Upper lobe of left lung (tissue), 6 donors: ENCODE data around the gene ZNF773. TPM values are rescaled to one million over a fixed set of nuclear protein-coding genes. Genes with fewer than 3 reads are reported as not detected.

Experiments used
- ATAC-seq, 2 donors: fragments of 200-7000 bp; cut with Tn5 transposase; one replicate each; pipeline ENCODE4 v1.9.1; 2022; ENCODE audit warnings: mild to moderate bottlenecking in 2 of 2, moderate library complexity in 2 of 2; ENCODE audit not compliant: low FRiP score in 2 of 2
- DNase-seq, 2 donors: peaks; one replicate each; pipeline ENCODE4 v3.0.0-alpha.2; 2019 to 2020
- H3K27ac ChIP-seq, 4 donors: fragments of 200-600 bp; sonication (generic); one replicate each; pipeline ENCODE4 v1.5.1; 2016 to 2019
- H3K27me3 ChIP-seq, 4 donors: fragments of 200-600 bp; sonication (generic); one replicate each; pipeline ENCODE4 v1.5.1; 2017 to 2019
- H3K36me3 ChIP-seq, 4 donors: fragments of 200-600 bp; sonication (generic); one replicate each; pipeline ENCODE4 v1.5.1; 2016 to 2019
- H3K4me1 ChIP-seq, 4 donors: fragments of 200-600 bp; sonication (generic); one replicate each; pipeline ENCODE4 v1.5.1; 2018 to 2019
- H3K4me3 ChIP-seq, 4 donors: fragments of 200-600 bp; sonication (generic); one replicate each; pipeline ENCODE4 v1.5.1; 2017 to 2019; ENCODE audit warnings: mild to moderate bottlenecking in 2 of 4, moderate library complexity in 1 of 4
- H3K9me3 ChIP-seq, 4 donors: fragments of 200-600 bp; sonication (generic); one replicate each; pipeline ENCODE4 v1.5.1; 2018 to 2019
- CTCF ChIP-seq, 6 experiments: fragments of 450-650 bp in 4 of 6; fragments of 200-600 bp in 2 of 6; sonication (generic) in 2 of 6; IDR thresholded peaks; one replicate each; pipeline ENCODE4 v1.5.1; 2016 to 2019; ENCODE audit warnings: antibody characterized with exemption in 6 of 6
- EP300 ChIP-seq, 4 donors: sonication (generic); formaldehyde crosslinking; IDR thresholded peaks; one replicate each; pipeline ENCODE4 v1.5.1; 2017; ENCODE audit warnings: antibody characterized with exemption in 4 of 4, control low read depth in 2 of 4
- POLR2A ChIP-seq, 4 donors: fragments of 450-650 bp; IDR thresholded peaks; one replicate each; pipeline ENCODE4 v1.5.1; 2016 to 2017; ENCODE audit warnings: antibody characterized with exemption in 4 of 4, mild to moderate bottlenecking in 2 of 4
- POLR2AphosphoS5 ChIP-seq, 2 donors: sonication (generic); formaldehyde crosslinking; IDR thresholded peaks; one replicate each; pipeline ENCODE4 v1.5.1; 2017; ENCODE audit warnings: antibody characterized with exemption in 2 of 2
- WGBS, 2 donors: methylation state at CpG; one replicate each; pipeline ENCODE4 v1.1.5; 2017 to 2018; 5-methylcytosine and 5-hydroxymethylcytosine counted together
- small RNA-seq, 4 donors: library from RNA; depleted of rRNA; stranded (forward); fragments of <200 nt; gene quantifications; one replicate each; pipeline ENCODE3, GENCODE V24; 2016
- total RNA-seq, 6 donors: library from RNA; depleted of rRNA in 4 of 6; stranded (reverse); fragments of >200 nt in 4 of 6; gene quantifications; one replicate each; pipeline versions ENCODE4 v1.1.0 to v1.2.1, GENCODE V29; 2016 to 2021
- donor health status: DM: no; HTN: no; CAD: no; lungs with moderate emphysema.
- donor health status: DM: no; HTN: yes; CAD: no; lungs with severe emphysema.

ZNF773 gene
- total RNA-seq, 6 donors from 2014 or later, result 5.0 to 12.5 (median 8.0) TPM

DNA sequence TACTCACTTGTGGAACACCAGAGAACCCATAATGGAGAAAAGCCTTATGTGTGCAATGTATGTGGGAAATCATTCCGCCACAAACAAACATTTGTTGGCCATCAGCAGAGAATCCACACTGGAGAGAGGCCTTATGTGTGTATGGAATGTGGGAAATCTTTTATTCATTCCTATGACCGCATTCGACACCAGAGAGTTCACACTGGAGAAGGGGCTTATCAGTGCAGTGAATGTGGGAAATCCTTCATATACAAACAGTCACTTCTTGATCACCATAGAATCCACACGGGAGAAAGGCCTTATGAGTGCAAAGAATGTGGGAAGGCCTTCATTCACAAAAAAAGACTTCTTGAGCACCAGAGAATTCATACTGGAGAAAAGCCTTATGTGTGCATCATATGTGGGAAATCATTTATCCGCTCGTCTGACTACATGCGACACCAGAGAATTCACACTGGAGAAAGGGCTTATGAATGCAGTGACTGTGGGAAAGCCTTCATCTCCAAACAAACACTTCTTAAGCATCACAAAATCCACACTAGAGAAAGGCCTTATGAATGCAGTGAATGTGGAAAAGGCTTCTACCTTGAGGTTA lies 38.3 kb downstream of the ZNF773 start:
- TF ChIP-seq POLR2AphosphoS5 (IDR thresholded peaks at IDR 0.05) (no peak), CTCF (IDR thresholded peaks at IDR 0.05) (no peak), POLR2A (IDR thresholded peaks at IDR 0.05) (no peak), EP300 (IDR thresholded peaks at IDR 0.05) (no peak)
- H3K4me3 ChIP-seq, result no peak overlapping the region
- H3K9me3 ChIP-seq, result peaks cover 89 to 100% (median 99%) of the 10 kb centered on the region in 4 donors
- DNase-seq, result no peak
- no peaks in the 10 kb centered on the region for H3K27me3 ChIP-seq
- H3K27ac ChIP-seq, result no peak overlapping the region
- H3K4me1 ChIP-seq, result no peaks in the 10 kb centered on the region
- H3K36me3 ChIP-seq, result peaks cover 18 to 91% (median 66%) of the 10 kb centered on the region in 4 donors
- ATAC-seq, result no peak
- WGBS, 2 donors, result 92 to 97% methylated on average over 7 of the region's 7 CpGs

DNA sequence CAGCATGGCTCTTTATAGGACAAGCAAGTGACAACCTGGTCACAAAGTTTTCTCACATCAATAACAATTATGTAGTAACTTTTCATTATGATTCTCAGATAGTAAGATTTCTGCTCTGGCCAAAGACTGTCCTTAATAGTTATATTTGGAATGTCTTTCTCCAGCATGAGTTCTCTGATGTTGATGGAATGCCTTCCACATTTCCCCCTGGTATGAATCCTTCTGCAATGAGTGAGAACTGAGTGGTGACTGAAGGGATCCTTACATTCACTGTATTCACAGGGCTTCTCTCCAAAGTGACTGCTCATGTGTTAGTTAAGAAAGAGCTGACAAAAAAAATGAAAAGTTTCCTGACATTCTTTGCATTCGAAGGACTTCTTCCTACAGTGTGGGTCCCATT lies 46.8 kb downstream of the ZNF773 start:
- no peak overlapping the region for H3K27ac ChIP-seq
- ATAC-seq, result no peak
- no peaks in the 10 kb centered on the region for H3K27me3 ChIP-seq
- 100% methylated on average over 1 of the region's 1 CpG for WGBS, 2 donors
- no peak for DNase-seq
- H3K9me3 ChIP-seq, result peaks cover 95 to 100% (median 99%) of the 10 kb centered on the region in 4 donors
- peaks cover 32 to 99% (median 77%) of the 10 kb centered on the region in 4 donors for H3K36me3 ChIP-seq
- no peaks in the 10 kb centered on the region for H3K4me1 ChIP-seq
- TF ChIP-seq POLR2AphosphoS5 (IDR thresholded peaks at IDR 0.05) (no peak), POLR2A (IDR thresholded peaks at IDR 0.05) (no peak), EP300 (IDR thresholded peaks at IDR 0.05) (no peak)
- no peak overlapping the region for H3K4me3 ChIP-seq

DNA sequence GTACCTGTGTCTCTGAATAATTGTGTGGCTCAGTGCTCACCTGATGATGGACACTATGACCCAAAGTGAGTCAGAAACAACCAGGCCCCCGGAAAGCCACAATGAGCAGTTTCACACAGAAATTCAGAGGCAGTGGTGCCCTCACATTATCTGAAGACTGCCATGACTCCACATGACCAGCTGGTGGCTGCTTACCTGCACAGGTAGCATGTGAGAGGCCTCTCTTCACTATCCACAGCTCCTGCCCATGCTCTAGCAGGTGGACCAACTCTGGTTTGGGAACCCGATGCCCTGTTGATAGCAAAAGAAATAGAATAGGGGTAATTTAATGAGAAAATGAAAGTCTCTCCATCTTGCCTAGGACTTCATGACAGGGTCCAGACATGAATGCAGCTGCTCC lies 52.7 kb downstream of the ZNF773 start:
- Histone ChIP-seq H3K4me3 (no peak overlapping the region), H3K36me3 (peaks cover 24 to 91% (median 85%) of the 10 kb centered on the region in 4 donors), H3K4me1 (no peaks in the 10 kb centered on the region), H3K9me3 (peaks cover 39 to 81% (median 78%) of the 10 kb centered on the region in 4 donors), H3K27me3 (no peaks in the 10 kb centered on the region), H3K27ac (no peak overlapping the region)
- no peak for TF ChIP-seq POLR2A (IDR thresholded peaks at IDR 0.05)
- no peak for TF ChIP-seq POLR2AphosphoS5 (IDR thresholded peaks at IDR 0.05)
- TF ChIP-seq EP300 (IDR thresholded peaks at IDR 0.05), result no peak
- no peak for ATAC-seq
- no peak for DNase-seq
- 97 to 100% methylated on average over 1 to 2 of the region's 2 CpGs for WGBS, 2 donors

GRCh38 chr19:57557659-57558058 lies 57.9 kb downstream of the ZNF773 start:
- DNase-seq (no peak), ATAC-seq (no peak)
- Histone ChIP-seq H3K4me1 (peaks cover 12 to 21% (median 16%) of the 10 kb centered on the region in 4 donors), H3K27ac (no peak overlapping the region), H3K27me3 (no peaks in the 10 kb centered on the region), H3K9me3 (peaks cover 0 to 42% (median 33%) of the 10 kb centered on the region in 4 donors), H3K4me3 (no peak overlapping the region), H3K36me3 (peaks cover 0 to 39% (median 35%) of the 10 kb centered on the region in 4 donors)
- WGBS, 2 donors, result 79 to 86% methylated on average over 5 of the region's 5 CpGs
- no peak for TF ChIP-seq EP300 (IDR thresholded peaks at IDR 0.05)
- no peak for TF ChIP-seq POLR2AphosphoS5 (IDR thresholded peaks at IDR 0.05)
- TF ChIP-seq CTCF (IDR thresholded peaks at IDR 0.05), result no peak
- TF ChIP-seq POLR2A (IDR thresholded peaks at IDR 0.05), result no peak

Small RNA genes within 50 kb of the gene (small RNA-seq; reads per million reads assigned to genes)
- gene VN1R107P, result 0 reads per million in 4 donors

Other genes starting within 250 kb of the ZNF773 start
- gene ZNF460, start 219.5 kb upstream of the ZNF773 start, total RNA-seq, result 10 to 100 TPM; 37.6 to 88.0 (median 53.6) TPM
- 10 to 100 TPM in 1 of 6 donors, 1 to 10 TPM in 5; 3.4 to 10.5 (median 6.0) TPM for gene ZNF543, start 179.5 kb upstream of the ZNF773 start, total RNA-seq
- 1 to 10 TPM; 2.1 to 8.8 (median 7.3) TPM for gene ZNF304, start 148.7 kb upstream of the ZNF773 start, total RNA-seq
- 10 to 100 TPM in 4 of 6 donors, 1 to 10 TPM in 2; 6.2 to 29.3 (median 12.8) TPM for gene TRAPPC2B, start 136.4 kb upstream of the ZNF773 start, total RNA-seq
- 1 to 10 TPM in 5 of 6 donors, under 1 TPM in 1; 0.89 to 9.4 (median 3.2) TPM for gene ZNF547, start 136.4 kb upstream of the ZNF773 start, total RNA-seq
- 10 to 100 TPM; 12.6 to 23.9 (median 17.0) TPM for gene ZNF548, start 110.1 kb upstream of the ZNF773 start, total RNA-seq
- 10 to 100 TPM in 4 of 6 donors, 1 to 10 TPM in 2; 6.9 to 17.8 (median 11.3) TPM for gene ZNF17, start 88.8 kb upstream of the ZNF773 start, total RNA-seq
- gene ZNF749, start 64.6 kb upstream of the ZNF773 start, total RNA-seq, result 10 to 100 TPM in 2 of 6 donors, 1 to 10 TPM in 4; 6.9 to 16.1 (median 9.0) TPM
- 1 to 10 TPM in 1 of 6 donors, under 1 TPM in 4, not detected in 1; 0.17 to 2.1 (median 0.91) TPM for gene VN1R1, start 42.8 kb upstream of the ZNF773 start, total RNA-seq
- 10 to 100 TPM in 1 of 6 donors, 1 to 10 TPM in 5; 4.3 to 17.3 (median 6.8) TPM for gene ZNF772, start 22.4 kb upstream of the ZNF773 start, total RNA-seq
- gene ZNF419, start 12.2 kb upstream of the ZNF773 start, total RNA-seq, result 10 to 100 TPM in 3 of 6 donors, 1 to 10 TPM in 3; 7.0 to 20.4 (median 9.7) TPM
- 1 to 10 TPM; 1.8 to 8.4 (median 5.4) TPM for gene ZNF549, start 27.4 kb downstream of the ZNF773 start, total RNA-seq
- 10 to 100 TPM in 1 of 6 donors, 1 to 10 TPM in 5; 4.3 to 11.1 (median 7.4) TPM for gene ZNF550, start 59.9 kb downstream of the ZNF773 start, total RNA-seq
- 1 to 10 TPM in 5 of 6 donors, under 1 TPM in 1; 0.55 to 6.1 (median 3.6) TPM for gene ZNF416, start 79.0 kb downstream of the ZNF773 start, total RNA-seq
- 1 to 10 TPM in 5 of 6 donors, under 1 TPM in 1; 0.78 to 3.3 (median 2.6) TPM for gene ZIK1, start 84.2 kb downstream of the ZNF773 start, total RNA-seq
- 1 to 10 TPM; 1.7 to 7.3 (median 3.0) TPM for gene ZNF530, start 99.9 kb downstream of the ZNF773 start, total RNA-seq
- 10 to 100 TPM; 11.5 to 18.5 (median 16.1) TPM for gene ZNF134, start 114.3 kb downstream of the ZNF773 start, total RNA-seq
- 10 to 100 TPM in 3 of 6 donors, 1 to 10 TPM in 3; 7.1 to 16.4 (median 11.0) TPM for gene ZNF211, start 133.2 kb downstream of the ZNF773 start, total RNA-seq
- gene ZSCAN4, start 169.0 kb downstream of the ZNF773 start, total RNA-seq, result under 1 TPM in 2 of 6 donors, not detected in 4; 0.17 to 0.49 TPM
- gene ZNF551, start 182.0 kb downstream of the ZNF773 start, total RNA-seq, result 10 to 100 TPM in 2 of 6 donors, 1 to 10 TPM in 4; 4.3 to 15.4 (median 7.0) TPM
- gene ZNF154, start 209.3 kb downstream of the ZNF773 start, total RNA-seq, result 1 to 10 TPM; 1.4 to 7.3 (median 2.4) TPM
- 10 to 100 TPM in 1 of 6 donors, 1 to 10 TPM in 5; 1.8 to 15.7 (median 7.2) TPM for gene ZNF671, start 227.7 kb downstream of the ZNF773 start, total RNA-seq
- 10 to 100 TPM in 5 of 6 donors, 1 to 10 TPM in 1; 9.7 to 83.8 (median 13.3) TPM for gene ZNF776, start 246.9 kb downstream of the ZNF773 start, total RNA-seq